B cell (primary cell): ENCODE results near the gene SLC34A2. TPM values are rescaled to one million over a fixed set of nuclear protein-coding genes. Genes with fewer than 3 reads are reported as not detected.

Experiments used
- ATAC-seq: fragments of 200-7000 bp; cut with Tn5 transposase; one replicate; pipeline ENCODE4 v1.10.0; 2021; ENCODE audit warnings: low read depth, mild to moderate bottlenecking, moderate number of reproducible peaks, moderate library complexity
- CTCF ChIA-PET: fragments of 350-600 bp; sonication (Branson Sonifier 250); formaldehyde crosslinking; loops from one replicate; lab custom pipeline; 2021; ENCODE audit warnings: antibody characterized with exemption, inconsistent platforms; lab: Charles Lee
- POLR2A ChIA-PET: fragments of 350-600 bp; sonication (Branson Sonifier 250); formaldehyde crosslinking; loops from one replicate; lab custom pipeline; 2021; ENCODE audit warnings: antibody characterized with exemption; lab: Charles Lee
- DNase-seq: peaks from one replicate; pipeline ENCODE4 v3.0.0; 2013
- H2AFZ ChIP-seq: 2 replicates; pipeline ENCODE4 v1.6.1; 2012; ENCODE audit warnings: mild to moderate bottlenecking, low read depth, low read length; ENCODE audit not compliant: insufficient read depth, poor library complexity, severe bottlenecking
- H3K27ac ChIP-seq, 2 donors: 1 replicate in 1 of 2; 2 replicates in 1 of 2; pipeline ENCODE4 v1.5.1; 2012 to 2013; ENCODE audit warnings: low read length in 2 of 2, mild to moderate bottlenecking in 2 of 2, moderate library complexity in 1 of 2
- H3K27me3 ChIP-seq, 4 experiments: fragments of 200-600 bp in 1 of 4; sonication (generic) in 1 of 4; replicated peaks in 1 of 4; 1 replicate in 2 of 4; 2 replicates in 2 of 4; pipeline versions ENCODE4 v1.6.1 to v1.7.0; 2013 to 2016; ENCODE audit warnings: low read length in 3 of 4, mild to moderate bottlenecking in 2 of 4, mixed read lengths in 1 of 4, moderate library complexity in 1 of 4; ENCODE audit not compliant: insufficient read depth in 4 of 4, control insufficient read depth in 3 of 4; ENCODE audit errors: control extremely low read depth in 1 of 4
- H3K36me3 ChIP-seq, 2 experiments: replicated peaks in 1 of 2; 1 replicate in 1 of 2; 2 replicates in 1 of 2; pipeline versions ENCODE4 v1.6.1 to v1.7.1; 2013; ENCODE audit warnings: low read length in 1 of 2; ENCODE audit not compliant: insufficient read depth in 2 of 2, control insufficient read depth in 1 of 2; ENCODE audit errors: control extremely low read depth in 1 of 2, extremely low read depth in 1 of 2
- H3K4me1 ChIP-seq, 2 donors: fragments of 200-600 bp in 1 of 2; sonication (generic) in 1 of 2; 1 replicate in 1 of 2; 2 replicates in 1 of 2; pipeline versions ENCODE4 v1.5.1 to v1.6.1; 2013 to 2017; ENCODE audit warnings: low read length in 2 of 2; ENCODE audit not compliant: control insufficient read depth in 2 of 2, insufficient read depth in 2 of 2
- H3K4me2 ChIP-seq: replicated peaks from 2 replicates; pipeline ENCODE3; 2012; ENCODE audit warnings: mild to moderate bottlenecking, low read depth, low read length; ENCODE audit not compliant: poor library complexity, severe bottlenecking
- H3K4me3 ChIP-seq, 5 experiments: fragments of 200-600 bp in 1 of 5; sonication (generic) in 1 of 5; 1 replicate in 3 of 5; 2 replicates in 2 of 5; pipeline versions ENCODE4 v1.5.1 to v1.7.0; 2011 to 2016; ENCODE audit warnings: low read length in 4 of 5, mild to moderate bottlenecking in 4 of 5, low read depth in 2 of 5, control low read depth in 1 of 5, moderate library complexity in 1 of 5; ENCODE audit not compliant: insufficient read depth in 1 of 5; ENCODE audit errors: control extremely low read depth in 1 of 5, extremely low read depth in 1 of 5
- H3K79me2 ChIP-seq: fragments of 200-600 bp; sonication (generic); one replicate; pipeline ENCODE4 v1.6.0; 2016; ENCODE audit warnings: low read length; ENCODE audit not compliant: control insufficient read depth, insufficient read depth
- H3K9ac ChIP-seq: fragments of 200-600 bp; sonication (generic); 2 replicates; pipeline ENCODE4 v1.6.1; 2017; ENCODE audit warnings: mild to moderate bottlenecking, low read length, moderate library complexity
- H3K9me3 ChIP-seq, 3 donors: one replicate each; pipeline versions ENCODE4 v1.6.1 to v1.7.1; 2013; ENCODE audit warnings: low read length in 2 of 3; ENCODE audit not compliant: control insufficient read depth in 2 of 3, insufficient read depth in 1 of 3; ENCODE audit errors: control extremely low read depth in 1 of 3
- H4K20me1 ChIP-seq: 2 replicates; pipeline ENCODE4 v1.6.0; 2012; ENCODE audit warnings: mild to moderate bottlenecking, low read length; ENCODE audit not compliant: insufficient read depth, control insufficient read depth, poor library complexity, severe bottlenecking
- H3K27ac Mint-ChIP-seq: one replicate; pipeline ENCODE4 v1.8.0; 2021; ENCODE audit warnings: mixed read lengths
- H3K27me3 Mint-ChIP-seq: one replicate; pipeline ENCODE4 v1.8.0; 2021; ENCODE audit warnings: mixed read lengths
- H3K4me1 Mint-ChIP-seq: one replicate; pipeline ENCODE4 v1.8.0; 2021; ENCODE audit warnings: mixed read lengths
- H3K4me3 Mint-ChIP-seq: one replicate; pipeline ENCODE4 v1.8.0; 2021; ENCODE audit warnings: mixed read lengths
- H3K9me3 Mint-ChIP-seq: one replicate; pipeline ENCODE4 v1.8.0; 2022; ENCODE audit warnings: mixed read lengths; ENCODE audit not compliant: insufficient read depth
- CTCF ChIP-seq: fragments of 200-600 bp; IDR thresholded peaks from one replicate; pipeline ENCODE4 v1.8.0; 2022; ENCODE audit warnings: antibody characterized with exemption, mild to moderate bottlenecking
- EZH2 ChIP-seq: IDR thresholded peaks from 2 replicates; pipeline ENCODE4 v1.6.1; 2012; ENCODE audit warnings: borderline replicate concordance, low read depth, mild to moderate bottlenecking, moderate library complexity, low read length; ENCODE audit not compliant: insufficient read depth, poor library complexity, severe bottlenecking
- WGBS: methylation state at CpG from one replicate; pipeline ENCODE4 v1.1.5; 2013; ENCODE audit warnings: missing lambda C conversion rate; ENCODE audit not compliant: insufficient coverage; 5-methylcytosine and 5-hydroxymethylcytosine counted together
- intact Hi-C: fragments of 100-400 bp; cut with micrococcal nuclease; formaldehyde crosslinking; loops from one replicate; pipeline ENCODE4 v1.10.0; 2022
- polyA plus RNA-seq: library from polyadenylated mRNA; depleted of rRNA; stranded (reverse); fragments of >200 nt; gene quantifications from 2 replicates; pipeline ENCODE4 v1.2.3, GENCODE V29; 2012
- total RNA-seq, 2 donors: library from RNA; stranded (reverse); fragments of 120-200 nt in 1 of 2; gene quantifications; 1 replicate in 1 of 2; 2 replicates in 1 of 2; pipeline versions ENCODE4 v1.2.3 to v1.2.4, GENCODE V29; 2013 to 2022

SLC34A2 gene
- total and polyA plus RNA-seq, 2 donors (not counting 1 experiment from before 2014, with no cell fraction given), result not detected

GRCh38 chr4:25674386-25674785, 18.7 kb downstream of the SLC34A2 start:
- intact Hi-C loops, result no loop called here
- no peak overlapping the region for H2AFZ ChIP-seq
- no peaks in the 10 kb centered on the region for H3K9me3 Mint-ChIP-seq
- CTCF ChIA-PET, result no interaction called here
- H3K9me3 ChIP-seq, result peaks cover 0 to 6% (median 0%) of the 10 kb centered on the region in 3 donors
- H3K27ac Mint-ChIP-seq, result no peak overlapping the region
- no peaks in the 10 kb centered on the region for H3K4me1 Mint-ChIP-seq
- H3K4me3 Mint-ChIP-seq, result no peak overlapping the region
- POLR2A ChIA-PET, result no interaction called here
- no peak overlapping the region for H3K4me2 ChIP-seq
- no peaks in the 10 kb centered on the region for H3K79me2 ChIP-seq
- no peak for ATAC-seq
- H3K4me1 ChIP-seq, result no peaks in the 10 kb centered on the region
- no peak for DNase-seq
- TF ChIP-seq CTCF, result no peak
- no peak for TF ChIP-seq EZH2
- no peak overlapping the region for H3K27ac ChIP-seq
- WGBS, result 93% methylated on average over 7 of the region's 10 CpGs
- H4K20me1 ChIP-seq, result no peaks in the 10 kb centered on the region
- no peaks in the 10 kb centered on the region for H3K36me3 ChIP-seq
- no peak overlapping the region for H3K9ac ChIP-seq
- peaks cover 7% of the 10 kb centered on the region for H3K27me3 Mint-ChIP-seq
- no peak overlapping the region for H3K4me3 ChIP-seq
- no peaks in the 10 kb centered on the region for H3K27me3 ChIP-seq

GRCh38 chr4:25676221-25676620, 20.6 kb downstream of the SLC34A2 start:
- Mint-ChIP-seq H3K4me3 (no peak overlapping the region), H3K27me3 (peaks cover 2% of the 10 kb centered on the region), H3K4me1 (no peaks in the 10 kb centered on the region), H3K27ac (no peak overlapping the region), H3K9me3 (no peaks in the 10 kb centered on the region)
- Histone ChIP-seq H3K4me2 (no peak overlapping the region), H3K4me3 (no peak overlapping the region), H3K79me2 (no peaks in the 10 kb centered on the region), H3K36me3 (no peaks in the 10 kb centered on the region), H3K27ac (no peak overlapping the region), H3K9ac (no peak overlapping the region), H3K27me3 (no peaks in the 10 kb centered on the region), H2AFZ (no peak overlapping the region), H3K9me3 (peaks cover 0 to 6% (median 0%) of the 10 kb centered on the region in 3 donors), H3K4me1 (no peaks in the 10 kb centered on the region), H4K20me1 (no peaks in the 10 kb centered on the region)
- no peak for DNase-seq
- CTCF ChIA-PET, result no interaction called here
- POLR2A ChIA-PET, result no interaction called here
- no peak for ATAC-seq
- intact Hi-C loops, result no loop called here
- TF ChIP-seq CTCF, result no peak
- no peak for TF ChIP-seq EZH2
- WGBS, result 98% methylated on average over 30 of the region's 30 CpGs
